NOMO-1 treated with dmso at 0.1 percent for 144 hours (cell line): ENCODE results near the gene ROCK1.
A peak's percentile ranks its signal among the peaks of the same experiment; 100 is the strongest.
"Not testable (repeated sequence)": the region's sequence is repeated elsewhere in the genome, so short reads cannot be mapped to it uniquely, and the experiment has no call there.

Experiments used
- DNase-seq: peaks from one replicate; lab custom pipeline; 2025; ENCODE audit not compliant: unreplicated experiment; lab: John Stamatoyannopoulos, UW

Gene ROCK1

DNA sequence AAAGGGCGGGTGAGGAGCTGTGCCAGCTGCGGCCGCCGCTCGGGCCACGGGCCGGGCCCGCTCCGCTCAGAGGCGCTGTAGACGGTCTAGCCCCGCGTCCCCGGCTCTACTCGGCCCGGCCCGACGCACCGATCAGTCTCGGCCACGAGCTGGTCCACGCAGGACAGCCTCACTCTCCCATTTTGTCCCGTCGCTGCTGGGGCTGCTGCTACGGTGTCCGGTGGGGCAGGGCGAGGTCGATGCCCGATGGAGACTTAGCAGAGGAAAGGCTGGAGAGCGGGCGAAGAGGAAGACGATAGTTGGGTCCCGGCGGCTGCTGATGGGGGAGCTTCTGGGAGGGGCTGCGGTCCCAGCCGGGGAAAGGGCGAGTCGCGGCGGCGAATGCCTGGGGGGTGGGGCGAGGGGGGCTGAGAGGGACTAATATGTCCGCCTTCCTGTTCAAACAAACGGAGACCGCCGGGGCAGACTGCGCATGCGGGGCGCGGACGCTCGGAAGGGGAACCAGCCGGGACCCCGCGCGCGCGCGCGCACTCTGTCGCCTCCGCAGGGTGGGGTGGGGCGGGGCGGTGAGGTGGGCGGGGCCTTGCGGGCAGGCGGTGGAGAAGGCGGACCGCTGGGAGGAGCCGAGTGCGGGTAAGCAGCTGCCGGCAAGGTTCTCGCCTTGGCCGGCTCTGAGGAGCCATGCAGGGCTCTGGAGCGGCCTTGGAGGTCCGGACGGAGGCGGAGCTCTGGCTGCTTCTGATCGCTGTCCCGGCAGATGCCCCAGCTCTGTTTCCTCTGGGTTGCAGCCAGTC, at the start of gene ROCK1:
Gene ROCK1 (minus strand): TSS at position 468 of the 794 bp plus-strand sequence. CDS start 903 bp downstream, outside the sequence.
- DNase-seq, result peak; percentile 91

- no peak for DNase-seq
Observed at GRCh38 chr18:21155443-21155842, 43.8 kb upstream of the ROCK1 start.

GRCh38 chr18:21146016-21146415, 34.4 kb upstream of the ROCK1 start:
- DNase-seq, result no peak

- no peak for DNase-seq
Observed at GRCh38 chr18:21145371-21145770, 33.8 kb upstream of the ROCK1 start.

GRCh38 chr18:21141668-21142422, 30.2 kb upstream of the ROCK1 start:
- no peak for DNase-seq

GRCh38 chr18:21137719-21138488, 26.3 kb upstream of the ROCK1 start:
- not testable (repeated sequence) for DNase-seq

DNA sequence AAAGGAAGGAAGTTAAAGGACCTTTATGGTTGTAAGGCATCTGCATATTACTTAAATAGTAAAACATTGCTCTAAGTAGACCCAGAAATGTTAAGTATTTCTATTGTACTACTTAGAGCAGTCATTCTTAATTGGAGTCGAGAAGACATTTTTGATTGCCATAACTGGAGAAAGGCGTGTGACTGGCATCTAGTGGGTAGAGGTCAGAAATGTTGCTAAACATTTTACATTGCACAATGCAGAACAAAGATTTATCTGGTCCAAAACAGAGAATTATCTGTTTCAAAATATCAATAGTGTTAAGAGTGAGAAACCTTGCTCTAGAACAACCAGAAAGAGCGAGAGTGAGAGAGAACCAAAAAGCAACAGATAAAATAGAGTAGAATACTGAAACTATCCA, 23.3 kb upstream of the ROCK1 start:
- DNase-seq, result peak; percentile 67

GRCh38 chr18:21132398-21132918, 20.8 kb upstream of the ROCK1 start:
- DNase-seq, result no peak

DNA sequence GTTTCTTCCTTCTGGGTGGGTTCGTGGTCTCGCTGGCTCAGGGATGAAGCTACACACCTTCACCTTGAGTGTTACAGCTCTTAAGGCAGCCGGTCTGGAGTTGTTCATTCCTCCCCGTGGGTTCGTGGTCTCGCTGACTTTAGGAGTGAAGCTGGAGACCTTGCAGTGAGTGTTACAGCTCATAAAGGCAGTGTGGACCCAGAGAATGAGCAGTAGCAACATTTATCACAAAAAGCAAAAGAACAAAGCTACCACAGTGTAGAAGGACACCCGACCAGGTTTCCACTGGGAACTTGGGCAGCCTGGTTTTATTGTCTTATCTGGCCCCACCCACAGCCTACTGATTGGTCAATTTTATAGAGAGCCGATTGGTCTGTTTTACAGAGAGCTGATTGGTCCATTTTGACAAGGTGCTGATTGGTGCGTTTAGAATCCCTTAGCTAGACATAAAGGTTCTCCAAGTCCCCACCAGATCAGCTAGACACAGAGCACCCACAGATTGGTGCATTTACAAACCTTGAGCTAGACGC, 20.1 kb upstream of the ROCK1 start:
- DNase-seq, result no peak

DNA sequence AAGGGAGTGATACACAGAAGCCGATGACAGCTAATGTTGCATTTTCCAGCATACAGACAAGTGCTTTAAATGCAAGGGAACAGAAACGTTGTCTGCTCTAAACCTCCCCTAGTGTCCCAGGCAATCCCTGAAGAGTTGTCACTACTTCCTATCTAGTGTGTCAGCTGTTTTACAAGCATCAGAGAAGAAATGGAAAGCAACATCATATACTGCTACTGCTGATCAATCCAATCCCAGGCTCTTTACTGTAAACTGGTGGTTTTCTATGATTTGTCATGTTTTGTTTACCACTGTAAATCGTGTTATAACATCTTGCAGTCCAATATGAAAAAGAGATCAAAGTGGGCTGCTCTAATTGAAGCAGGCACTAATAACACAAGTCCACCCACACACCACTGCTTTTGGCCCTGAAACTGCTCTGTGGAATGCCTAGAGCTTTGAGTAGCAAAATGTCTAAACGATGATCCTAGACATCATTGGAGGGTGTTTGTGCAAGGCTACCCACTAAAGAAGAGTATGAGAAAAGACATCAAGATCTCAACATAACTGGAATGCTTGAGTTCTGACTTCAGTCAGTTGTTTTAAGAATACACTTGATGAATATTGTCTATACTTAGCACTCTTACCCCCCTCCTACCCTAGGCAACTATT, 18.1 kb upstream of the ROCK1 start:
- no peak for DNase-seq

DNA sequence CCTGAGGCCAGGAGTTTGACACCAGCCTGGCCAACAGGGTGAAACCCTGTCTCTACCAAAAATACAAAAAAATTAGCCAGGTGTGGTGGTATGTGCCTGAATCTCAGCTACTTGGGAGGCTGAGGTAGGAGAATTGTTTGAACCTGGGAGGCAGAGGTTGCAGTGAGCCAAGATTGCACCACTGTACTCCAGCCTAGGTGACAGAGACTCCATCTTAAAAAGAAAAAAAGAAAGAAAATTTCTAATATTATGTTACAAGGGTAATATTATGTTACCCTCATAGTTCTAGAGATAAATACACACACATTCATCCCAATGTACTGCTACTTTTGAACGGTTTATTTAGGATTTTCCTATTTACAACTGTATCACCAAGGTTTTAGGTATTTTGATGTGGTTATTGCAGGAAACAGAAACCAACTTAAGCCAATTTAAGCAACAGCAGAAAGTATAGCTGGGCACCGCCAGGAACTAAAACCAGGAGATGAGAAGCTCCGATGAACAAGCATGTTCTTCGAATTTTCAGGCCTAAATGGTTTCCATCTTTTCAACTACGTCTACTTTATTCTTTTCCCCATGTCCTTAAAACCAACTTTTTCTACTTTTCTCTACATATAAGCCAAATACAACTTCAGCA, 11.8 kb upstream of the ROCK1 start:
- no peak for DNase-seq

DNA sequence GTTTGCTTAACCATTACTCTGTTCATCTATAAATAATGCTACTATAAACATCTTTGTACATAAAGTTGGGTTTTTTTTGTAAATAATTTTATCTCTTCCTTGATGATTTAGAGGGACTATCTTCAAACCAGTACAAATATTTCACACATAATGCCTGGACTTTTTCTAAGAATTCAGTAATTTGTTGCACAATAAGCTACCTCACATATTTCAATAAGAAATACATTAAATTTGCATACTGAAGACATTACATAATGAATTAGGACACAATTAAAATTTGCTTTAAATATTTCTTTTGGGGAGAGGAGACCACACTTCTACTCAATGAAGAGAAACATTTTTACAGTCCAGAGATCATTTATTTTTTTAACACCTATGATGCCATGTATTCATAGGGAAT, 7.2 kb upstream of the ROCK1 start:
- no peak for DNase-seq

- peak; percentile 50 for DNase-seq
Observed at GRCh38 chr18:21117409-21118131, 6.0 kb upstream of the ROCK1 start.

DNA sequence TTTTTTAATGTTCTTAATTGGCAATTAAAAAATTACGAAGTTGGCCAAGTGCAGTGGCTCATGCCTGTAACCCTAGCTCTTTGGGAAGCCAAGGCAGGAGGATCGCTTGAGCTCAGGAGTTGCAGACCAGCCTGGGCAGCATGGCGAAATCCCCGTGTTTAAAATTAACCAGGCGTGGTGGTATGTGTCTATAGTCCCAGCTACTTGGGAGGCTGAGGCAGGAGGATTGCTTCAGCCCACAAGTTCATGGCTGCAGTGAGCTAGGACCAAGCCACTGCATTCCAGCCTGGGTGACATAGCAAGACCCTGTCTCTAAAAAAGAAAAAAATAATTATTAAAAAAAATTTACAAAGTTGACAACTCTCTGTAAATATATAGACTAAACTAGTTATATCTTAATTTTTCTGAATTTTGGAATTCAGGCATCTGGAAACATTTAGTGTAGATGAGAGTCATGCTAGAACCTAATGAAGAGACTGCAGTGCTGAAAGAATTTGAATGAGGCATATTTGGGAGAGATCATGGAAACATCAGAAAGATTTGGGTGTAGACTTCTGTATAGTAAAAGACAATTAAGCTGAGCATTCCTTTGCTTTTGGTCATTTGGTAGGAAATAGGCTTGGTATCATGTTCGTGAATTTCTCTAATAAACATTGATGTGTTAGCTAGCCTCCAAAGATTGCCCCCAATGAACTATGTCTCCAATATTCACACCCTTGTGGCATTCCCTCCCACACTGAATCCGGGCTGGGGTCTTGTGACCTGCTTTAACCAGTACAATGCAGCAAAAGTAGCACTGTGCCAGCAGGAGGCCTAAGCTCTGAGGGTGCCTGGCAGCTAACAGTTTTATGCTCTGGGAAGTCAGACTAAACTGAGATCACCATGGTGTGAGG, 4.2 kb upstream of the ROCK1 start:
- no peak for DNase-seq

DNA sequence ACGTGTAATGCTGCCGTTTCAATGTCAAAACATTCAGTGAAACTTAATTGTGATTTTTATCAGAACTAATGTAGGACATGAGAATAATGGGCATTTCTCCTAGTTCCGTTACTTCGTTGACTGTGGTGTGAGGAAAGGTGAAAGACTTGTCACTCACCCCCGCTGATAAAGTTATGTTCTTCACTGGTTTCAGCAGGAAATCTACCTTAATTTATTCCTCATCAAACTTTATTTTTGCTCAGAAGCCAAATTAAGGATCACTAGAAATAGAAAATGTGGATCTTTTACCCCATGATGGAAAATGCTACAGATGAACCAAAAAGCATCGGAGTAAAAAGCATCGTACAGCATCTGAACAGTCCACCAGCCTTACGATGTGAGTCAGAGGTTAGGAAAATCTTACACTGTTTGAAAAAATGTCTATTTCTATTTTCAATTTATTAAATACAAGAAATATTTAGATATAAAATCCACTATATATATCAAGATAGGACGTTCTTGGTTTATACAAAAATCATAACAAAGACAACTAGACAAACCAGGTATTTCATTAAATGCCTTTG, 1.0 kb upstream of the ROCK1 start:
- DNase-seq, result no peak

DNA sequence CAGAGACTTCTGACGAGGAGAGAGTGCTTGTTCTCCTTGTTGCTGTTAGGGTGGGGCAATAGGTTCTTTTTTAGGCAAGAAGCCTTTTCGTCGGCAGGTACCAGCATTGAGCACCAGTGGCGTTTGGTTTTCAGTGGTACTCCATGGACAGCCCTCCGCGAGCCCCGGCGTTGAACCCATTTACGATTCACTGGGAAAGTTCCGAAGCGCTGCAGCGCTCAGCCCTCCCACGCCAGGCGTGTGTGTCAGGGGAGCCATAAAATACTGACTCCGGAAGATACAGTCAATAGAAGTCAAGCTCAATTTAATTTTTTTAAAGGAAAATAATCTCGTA, 494 bp upstream of the ROCK1 start:
- DNase-seq, result no peak

- peak; percentile 21 for DNase-seq
Observed at GRCh38 chr18:21110713-21111345, 784 bp downstream of the ROCK1 start.
